Activated CD4-positive, alpha-beta T cell treated with anti-CD3 and anti-CD28 coated beads, Interleukin-2, amount 50 U/mL, for 4 hours (primary cell): ENCODE data around the gene SLC25A10.

Source experiments
- DNase-seq, 2 experiments: peaks; one replicate each; pipeline ENCODE4 v3.0.0-alpha.2; 2020

Gene SLC25A10

DNA sequence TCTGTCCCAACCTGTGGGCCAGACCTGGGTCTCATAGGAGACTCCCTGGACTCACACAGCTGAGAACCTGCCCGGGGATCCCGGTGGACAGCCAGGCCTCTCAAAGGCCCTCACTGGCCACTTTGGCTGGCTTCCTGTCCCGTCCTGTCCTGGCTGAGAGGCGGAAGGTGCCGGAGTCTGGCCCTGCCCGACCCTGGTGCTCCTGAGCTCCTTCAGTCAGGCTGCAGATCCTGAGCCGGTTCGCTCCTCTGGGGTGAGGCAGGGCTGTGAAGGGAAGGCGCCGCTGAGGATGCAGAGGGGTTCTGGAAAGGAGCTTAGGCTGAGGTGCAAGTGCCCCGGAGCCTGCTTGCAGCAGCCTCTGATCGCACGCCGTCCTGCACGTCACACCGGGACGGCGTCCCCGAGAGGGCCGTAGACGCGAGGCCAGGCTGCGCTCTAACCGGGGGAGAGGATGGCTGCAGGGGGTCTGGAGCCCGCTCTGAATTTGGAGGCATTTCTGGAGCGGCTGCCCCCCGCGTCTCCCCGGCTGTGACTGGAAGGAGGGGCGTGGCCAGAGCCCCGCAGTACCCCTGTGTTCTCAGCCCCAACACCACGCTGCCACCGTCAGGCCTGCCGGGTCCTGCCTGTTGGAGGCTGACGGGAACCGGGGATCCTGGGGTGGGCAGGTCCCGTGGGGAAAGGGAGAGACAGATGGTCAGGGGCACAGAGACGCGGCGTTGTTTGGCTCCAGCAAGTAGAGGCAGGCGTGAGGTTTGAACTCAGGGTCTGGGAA, 24.1 kb upstream of the SLC25A10 start:
- no peak for DNase-seq

DNA sequence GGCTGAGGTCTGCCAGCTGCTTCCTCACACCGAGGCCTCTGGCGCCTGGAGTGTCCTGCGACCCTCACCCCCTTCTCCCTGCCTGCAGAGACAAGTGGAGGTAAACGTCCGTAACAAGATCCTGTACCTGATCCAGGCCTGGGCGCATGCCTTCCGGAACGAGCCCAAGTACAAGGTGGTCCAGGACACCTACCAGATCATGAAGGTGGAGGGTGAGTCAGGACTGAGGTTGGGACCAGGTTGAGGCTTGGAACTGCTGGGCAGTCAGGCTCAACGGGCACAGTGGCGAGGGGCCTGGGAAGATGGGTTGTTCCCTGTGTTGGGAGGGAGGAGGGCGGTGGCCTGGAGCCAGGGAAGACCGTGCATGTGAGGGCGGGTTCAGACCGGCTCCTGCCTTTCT, 23.5 kb upstream of the SLC25A10 start:
- no peak for DNase-seq

DNA sequence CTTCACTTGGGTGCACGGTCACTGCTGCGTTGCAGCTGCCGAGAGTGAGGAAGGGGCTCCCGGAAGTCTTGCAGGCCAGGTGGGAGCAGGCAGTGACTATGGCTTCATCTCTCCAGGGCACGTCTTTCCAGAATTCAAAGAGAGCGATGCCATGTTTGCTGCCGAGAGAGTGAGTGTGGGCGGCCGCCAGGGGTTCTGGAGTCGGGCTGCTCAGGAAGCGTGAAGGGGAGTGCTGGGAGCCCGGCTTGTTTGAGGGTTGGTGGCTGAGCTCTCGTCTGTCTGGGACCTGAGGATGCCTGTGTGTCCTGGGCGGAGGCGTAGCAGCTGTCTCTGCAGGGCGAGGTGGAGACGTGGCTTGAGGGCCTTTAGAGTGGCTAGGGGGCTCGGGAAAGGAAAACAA, 22.0 kb upstream of the SLC25A10 start:
- DNase-seq, result no peak

DNA sequence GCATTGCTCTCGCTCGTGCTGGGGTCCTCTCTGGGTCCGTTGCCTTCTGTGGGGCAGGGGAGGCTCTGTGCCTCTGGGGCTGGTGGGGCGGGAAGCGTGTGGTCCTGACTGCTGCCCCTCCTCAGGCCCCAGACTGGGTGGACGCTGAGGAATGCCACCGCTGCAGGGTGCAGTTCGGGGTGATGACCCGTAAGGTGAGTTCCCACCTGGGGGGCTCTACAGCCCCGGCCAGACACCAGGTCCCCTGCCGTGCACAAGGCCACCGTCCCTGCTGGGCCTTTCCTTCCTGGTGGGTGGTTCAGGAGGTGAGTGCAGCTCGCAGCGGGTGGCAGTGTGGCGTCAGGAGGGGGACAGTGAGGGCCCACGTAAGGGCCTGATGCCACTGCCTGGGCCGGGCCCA, 21.5 kb upstream of the SLC25A10 start:
- DNase-seq, result no peak

DNA sequence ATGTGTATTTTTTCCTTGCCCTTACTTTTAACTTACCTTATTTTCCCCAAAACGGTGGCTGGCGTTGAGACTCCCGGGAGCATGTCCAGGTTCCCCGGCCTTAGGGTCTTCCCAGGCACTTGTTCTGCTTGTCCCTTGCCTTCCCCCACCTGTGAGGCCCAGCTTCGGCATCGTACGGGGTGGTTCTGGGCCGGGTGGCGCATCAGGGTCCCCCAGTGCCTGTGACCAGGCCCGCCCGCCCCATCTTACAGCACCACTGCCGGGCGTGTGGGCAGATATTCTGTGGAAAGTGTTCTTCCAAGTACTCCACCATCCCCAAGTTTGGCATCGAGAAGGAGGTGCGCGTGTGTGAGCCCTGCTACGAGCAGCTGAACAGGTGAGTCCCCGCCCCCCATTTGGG, 20.9 kb upstream of the SLC25A10 start:
- no peak for DNase-seq

DNA sequence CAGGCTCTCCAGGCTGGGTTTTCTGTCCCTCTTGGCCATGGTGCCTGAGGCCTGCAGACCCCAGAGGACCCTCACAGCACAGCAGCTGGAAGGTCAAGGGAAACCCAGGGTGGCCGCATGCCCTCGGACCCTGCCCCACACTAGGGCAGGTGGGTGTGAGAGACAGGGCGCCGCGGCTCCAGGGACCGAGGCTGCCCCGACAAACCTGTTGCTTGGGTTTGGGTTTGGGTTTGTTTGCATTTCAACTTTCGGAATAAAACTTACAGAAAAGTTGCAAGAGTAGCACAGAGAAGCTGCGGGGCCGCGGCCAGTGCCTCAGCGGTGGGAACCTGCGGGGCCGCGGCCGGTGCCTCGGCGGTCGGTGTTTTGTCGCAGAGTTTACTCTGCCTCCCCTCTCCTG, 20.5 kb upstream of the SLC25A10 start:
- no peak for DNase-seq

DNA sequence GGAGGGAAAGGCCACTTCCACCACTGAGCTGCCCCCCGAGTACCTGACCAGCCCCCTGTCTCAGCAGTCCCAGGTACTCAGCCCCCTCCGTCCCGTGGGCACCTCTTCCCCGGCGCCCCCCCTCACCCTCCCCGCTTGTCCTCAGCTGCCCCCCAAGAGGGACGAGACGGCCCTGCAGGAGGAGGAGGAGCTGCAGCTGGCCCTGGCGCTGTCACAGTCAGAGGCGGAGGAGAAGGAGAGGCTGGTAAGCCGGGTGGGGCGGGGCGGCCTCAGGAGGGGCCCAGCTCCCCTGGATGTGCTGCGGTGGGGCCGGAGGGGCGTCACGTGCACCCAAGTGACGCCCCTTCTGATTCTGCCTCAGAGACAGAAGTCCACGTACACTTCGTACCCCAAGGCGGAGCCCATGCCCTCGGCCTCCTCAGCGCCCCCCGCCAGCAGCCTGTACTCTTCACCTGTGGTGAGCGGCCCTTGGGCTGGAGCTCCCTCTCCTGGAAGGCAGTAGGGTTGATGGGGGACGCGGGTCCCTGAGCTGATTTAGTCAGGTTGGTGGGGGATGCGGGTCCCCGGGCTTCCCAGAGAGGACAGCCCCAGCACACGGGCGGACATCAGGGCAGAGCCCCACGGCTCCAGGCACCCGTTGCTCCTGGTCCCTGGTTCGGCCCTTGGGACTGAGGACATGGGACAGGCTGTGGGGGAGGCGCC, 18.4 kb upstream of the SLC25A10 start:
- no peak for DNase-seq

DNA sequence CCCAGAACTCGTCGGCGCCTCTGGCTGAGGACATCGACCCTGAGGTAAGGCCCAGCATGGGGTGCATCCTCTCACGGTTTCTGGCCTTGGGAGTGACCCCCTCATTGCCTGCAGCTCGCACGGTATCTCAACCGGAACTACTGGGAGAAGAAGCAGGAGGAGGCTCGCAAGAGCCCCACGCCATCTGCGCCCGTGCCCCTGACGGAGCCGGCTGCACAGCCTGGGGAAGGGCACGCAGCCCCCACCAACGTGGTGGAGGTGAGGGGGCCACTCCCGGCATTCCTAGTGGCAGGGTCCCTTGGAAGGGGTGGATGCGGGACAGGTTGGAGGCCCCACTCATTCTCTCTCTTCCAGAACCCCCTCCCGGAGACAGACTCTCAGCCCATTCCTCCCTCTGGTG, 17.3 kb upstream of the SLC25A10 start:
- no peak for DNase-seq

DNA sequence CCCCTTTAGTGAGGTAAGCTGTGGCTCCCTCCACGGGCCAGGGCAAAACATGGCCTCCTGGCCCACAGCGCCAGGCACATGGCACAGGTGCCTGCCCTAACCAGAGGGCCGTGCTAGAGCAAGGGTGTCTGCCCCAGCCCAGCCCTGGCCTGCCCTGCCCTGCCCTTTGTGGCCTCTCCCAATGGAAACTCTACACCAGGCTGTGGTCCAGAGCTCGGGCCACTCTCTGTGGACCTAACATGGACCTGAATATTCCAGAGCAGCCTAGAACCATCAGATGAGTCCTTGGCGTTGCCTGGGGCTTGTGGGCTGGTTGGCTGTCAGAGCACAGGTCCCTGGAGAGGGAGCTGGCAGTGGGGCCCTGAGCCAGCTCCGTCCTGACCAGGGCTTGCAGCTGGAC, 16.9 kb upstream of the SLC25A10 start:
- no peak for DNase-seq

DNA sequence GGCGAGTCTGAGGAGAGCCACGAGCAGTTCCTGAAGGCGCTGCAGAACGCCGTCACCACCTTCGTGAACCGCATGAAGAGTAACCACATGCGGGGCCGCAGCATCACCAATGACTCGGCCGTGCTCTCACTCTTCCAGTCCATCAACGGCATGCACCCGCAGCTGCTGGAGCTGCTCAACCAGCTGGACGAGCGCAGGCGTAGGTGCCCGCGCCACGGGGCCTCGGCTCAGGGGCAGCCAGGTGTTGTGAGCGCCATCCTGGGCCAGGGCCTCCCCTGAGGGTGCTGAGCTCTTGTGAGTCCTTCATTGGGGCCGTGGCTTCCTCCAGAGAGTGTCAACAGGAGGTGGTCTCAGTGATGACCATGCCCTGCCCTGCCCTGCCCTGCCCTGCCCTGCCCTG, 16.3 kb upstream of the SLC25A10 start:
- DNase-seq, result no peak

DNA sequence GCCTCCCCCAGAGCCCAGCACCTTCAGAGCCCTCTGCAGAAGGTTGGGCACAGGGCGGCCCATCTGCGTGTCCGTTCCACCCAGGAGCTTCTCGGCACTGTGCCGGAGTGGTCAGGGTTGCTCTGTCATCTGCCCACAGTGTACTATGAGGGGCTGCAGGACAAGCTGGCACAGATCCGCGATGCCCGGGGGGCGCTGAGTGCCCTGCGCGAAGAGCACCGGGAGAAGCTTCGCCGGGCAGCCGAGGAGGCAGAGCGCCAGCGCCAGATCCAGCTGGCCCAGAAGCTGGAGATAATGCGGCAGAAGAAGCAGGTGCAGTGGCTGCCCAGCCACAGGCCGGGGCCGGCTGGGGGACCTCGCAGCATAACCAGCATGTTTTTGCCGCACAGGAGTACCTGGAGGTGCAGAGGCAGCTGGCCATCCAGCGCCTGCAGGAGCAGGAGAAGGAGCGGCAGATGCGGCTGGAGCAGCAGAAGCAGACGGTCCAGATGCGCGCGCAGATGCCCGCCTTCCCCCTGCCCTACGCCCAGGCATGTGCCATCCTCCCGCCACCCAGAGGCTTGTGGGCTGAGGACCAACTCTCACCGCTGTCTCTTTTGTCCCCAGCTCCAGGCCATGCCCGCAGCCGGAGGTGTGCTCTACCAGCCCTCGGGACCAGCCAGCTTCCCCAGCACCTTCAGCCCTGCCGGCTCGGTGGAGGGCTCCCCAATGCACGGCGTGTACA, 15.7 kb upstream of the SLC25A10 start:
- DNase-seq, result no peak

DNA sequence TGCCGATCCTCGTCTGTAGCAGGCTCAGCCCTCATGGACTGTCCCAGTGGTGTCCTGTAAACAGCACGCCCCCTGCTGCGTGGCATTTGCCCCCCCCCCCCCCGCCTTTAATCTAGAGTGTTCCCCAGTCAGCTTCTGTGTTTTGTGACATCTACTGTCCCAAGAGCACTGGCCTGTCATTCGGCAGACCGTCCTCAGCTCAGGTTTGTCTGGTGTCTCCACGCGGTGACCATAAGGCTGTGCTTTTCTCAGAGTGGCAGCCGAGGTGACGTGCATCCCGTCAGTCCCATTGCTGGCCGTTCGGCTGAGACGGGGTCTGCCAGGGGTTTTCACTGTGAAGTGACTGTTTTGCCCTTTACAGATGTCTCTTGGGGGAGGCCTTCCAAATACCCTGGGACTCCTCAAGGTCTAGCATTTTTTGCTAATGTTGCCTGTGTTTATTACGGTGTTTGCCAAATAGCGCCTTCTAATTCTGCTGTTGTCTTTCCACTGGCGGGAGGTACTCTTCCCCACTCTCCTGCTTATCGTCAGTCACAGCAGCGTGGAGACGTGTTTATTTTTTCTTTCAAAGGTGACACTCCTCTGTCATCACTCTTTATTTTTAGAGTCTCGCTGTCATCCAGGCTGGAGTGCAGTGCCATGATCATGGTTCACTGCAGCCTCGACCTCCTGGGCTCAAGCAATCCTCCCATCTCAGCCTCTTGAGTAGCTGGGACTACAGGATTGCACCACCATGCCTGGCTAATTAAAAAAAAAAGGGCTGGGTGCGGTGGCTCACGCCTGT, 14.6 kb upstream of the SLC25A10 start:
- DNase-seq, result no peak

DNA sequence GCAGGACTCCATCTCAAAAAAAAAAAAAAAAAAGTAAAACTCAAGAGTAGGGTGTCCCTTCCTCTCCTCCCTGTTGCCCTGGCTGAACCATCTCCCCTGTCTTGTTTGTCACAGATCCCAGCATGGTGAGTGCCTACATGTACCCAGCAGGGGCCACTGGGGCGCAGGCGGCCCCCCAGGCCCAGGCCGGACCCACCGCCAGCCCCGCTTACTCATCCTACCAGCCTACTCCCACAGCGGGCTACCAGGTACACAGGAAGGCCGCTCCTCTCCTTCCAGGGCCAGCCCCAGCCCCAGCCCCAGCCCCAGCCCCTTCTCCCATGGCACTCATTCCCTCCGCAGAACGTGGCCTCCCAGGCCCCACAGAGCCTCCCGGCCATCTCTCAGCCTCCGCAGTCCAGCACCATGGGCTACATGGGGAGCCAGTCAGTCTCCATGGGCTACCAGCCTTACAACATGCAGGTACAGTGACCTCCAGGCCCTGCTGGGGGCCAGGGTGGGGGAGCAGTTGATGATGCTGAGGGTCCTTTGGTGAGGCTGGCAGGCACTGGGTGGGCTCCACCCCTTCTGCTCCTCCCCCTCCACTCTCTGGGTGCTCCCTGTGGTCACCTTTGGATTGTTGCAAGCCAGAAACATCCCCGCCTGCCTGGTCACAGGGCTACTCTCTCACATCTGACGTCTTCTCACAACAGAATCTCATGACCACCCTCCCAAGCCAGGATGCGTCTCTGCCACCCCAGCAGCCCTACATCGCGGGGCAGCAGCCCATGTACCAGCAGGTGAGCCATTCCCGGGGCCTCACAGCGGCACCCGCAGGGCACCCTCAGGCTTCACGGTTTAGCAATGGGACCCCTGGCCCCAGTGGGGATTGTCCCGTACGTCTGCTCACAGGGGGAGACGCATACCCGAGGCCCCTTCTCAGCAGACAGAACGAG, 11.5 kb upstream of the SLC25A10 start:
- no peak for DNase-seq

DNA sequence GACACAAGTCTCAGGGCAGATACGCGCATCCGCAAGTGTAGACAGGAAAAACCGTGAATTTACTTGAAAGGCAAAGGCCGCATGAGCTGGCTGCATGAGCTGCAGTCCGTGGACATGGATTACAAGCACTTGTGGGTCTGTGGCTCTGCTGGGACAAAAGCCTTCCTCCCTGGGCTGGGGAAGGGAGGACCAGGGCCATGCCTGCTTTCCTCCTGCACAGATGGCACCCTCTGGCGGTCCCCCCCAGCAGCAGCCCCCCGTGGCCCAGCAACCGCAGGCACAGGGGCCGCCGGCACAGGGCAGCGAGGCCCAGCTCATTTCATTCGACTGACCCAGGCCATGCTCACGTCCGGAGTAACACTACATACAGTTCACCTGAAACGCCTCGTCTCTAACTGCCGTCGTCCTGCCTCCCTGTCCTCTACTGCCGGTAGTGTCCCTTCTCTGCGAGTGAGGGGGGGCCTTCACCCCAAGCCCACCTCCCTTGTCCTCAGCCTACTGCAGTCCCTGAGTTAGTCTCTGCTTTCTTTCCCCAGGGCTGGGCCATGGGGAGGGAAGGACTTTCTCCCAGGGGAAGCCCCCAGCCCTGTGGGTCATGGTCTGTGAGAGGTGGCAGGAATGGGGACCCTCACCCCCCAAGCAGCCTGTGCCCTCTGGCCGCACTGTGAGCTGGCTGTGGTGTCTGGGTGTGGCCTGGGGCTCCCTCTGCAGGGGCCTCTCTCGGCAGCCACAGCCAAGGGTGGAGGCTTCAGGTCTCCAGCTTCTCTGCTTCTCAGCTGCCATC, 10.6 kb upstream of the SLC25A10 start:
- no peak for DNase-seq

DNA sequence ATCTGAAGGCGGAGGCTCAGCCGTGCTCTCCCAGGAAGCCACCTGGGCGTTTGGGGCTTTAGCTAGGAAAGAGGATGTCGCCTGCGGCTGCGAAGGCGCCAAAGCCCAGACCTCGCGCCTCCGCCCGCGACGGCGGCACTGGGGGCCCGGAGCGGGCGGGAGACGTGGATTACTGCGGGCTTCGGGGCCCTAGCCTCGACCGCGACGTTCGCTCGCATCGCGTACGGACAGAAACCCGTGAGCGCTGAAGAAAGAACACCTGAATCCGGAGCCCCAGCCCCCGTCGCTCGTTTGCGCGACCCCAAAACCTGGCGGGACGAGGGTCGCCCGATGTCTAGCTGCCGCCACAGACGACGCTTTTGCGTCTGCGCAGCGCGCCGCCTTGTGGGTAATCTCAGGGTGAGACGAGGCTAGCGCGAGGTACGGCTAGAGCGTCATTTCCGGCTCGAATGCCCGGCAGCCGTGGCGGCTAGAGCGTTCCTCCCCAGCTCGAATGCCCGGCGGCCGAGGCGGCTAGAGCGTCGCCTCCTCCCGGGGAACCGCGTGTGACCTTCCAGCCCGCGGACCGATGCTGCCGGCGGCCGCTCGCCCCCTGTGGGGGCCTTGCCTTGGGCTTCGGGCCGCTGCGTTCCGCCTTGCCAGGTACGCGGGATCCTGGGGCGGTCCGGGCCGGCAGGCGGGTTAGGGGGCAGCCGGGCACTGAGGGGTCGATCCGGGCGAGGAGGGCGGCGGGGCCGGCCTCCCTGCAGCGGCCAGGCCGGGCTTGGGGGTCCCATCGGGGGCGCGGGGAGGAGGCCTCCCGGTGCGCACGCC, 8.9 kb upstream of the SLC25A10 start, which contains the start of gene MRPL12:
Gene MRPL12 (plus strand): TSS at position 434 of the 813 bp plus-strand sequence. CDS start 135 bp downstream, at position 569.
- peak; percentile 78 to 81 for DNase-seq

DNA sequence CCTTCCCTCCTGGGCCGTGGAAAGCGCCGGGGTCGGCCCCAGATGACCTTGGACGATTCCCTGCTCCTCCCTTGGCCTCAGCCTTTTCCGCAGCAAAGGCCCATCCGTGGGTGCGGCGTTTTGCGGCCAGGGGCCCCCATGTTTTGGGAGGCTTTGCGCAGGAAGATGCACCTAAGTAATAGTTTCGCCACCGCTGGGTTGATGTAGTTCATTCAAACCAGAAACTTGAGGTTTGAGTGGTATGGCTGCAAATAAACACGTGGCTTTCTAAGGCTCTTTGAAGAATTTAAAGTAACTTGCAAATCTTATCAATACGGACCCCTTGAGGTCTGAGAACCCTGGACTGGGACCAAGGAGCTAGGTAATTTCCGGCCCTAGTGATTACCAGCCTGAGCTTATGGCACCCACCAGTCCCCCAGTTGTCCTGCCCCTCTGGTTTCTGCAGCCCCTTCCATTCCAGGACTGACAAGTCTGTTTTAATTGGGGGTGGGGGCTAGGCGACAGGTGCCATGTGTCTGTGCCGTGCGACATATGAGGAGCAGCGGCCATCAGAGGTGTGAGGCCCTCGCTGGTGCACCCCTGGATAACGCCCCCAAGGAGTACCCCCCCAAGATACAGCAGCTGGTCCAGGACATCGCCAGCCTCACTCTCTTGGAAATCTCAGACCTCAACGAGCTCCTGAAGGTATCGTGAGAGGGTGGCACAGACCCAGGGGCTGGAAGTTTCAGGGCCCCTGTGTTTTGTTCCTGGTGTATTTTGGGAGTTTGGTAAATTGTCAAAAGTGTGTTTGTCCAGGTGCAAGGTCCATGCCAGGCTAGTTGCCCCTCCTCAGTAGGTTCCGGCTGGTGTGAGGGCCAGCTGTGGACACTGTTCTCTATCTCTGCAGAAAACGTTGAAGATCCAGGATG, 8.1 kb upstream of the SLC25A10 start:
- no peak for DNase-seq

DNA sequence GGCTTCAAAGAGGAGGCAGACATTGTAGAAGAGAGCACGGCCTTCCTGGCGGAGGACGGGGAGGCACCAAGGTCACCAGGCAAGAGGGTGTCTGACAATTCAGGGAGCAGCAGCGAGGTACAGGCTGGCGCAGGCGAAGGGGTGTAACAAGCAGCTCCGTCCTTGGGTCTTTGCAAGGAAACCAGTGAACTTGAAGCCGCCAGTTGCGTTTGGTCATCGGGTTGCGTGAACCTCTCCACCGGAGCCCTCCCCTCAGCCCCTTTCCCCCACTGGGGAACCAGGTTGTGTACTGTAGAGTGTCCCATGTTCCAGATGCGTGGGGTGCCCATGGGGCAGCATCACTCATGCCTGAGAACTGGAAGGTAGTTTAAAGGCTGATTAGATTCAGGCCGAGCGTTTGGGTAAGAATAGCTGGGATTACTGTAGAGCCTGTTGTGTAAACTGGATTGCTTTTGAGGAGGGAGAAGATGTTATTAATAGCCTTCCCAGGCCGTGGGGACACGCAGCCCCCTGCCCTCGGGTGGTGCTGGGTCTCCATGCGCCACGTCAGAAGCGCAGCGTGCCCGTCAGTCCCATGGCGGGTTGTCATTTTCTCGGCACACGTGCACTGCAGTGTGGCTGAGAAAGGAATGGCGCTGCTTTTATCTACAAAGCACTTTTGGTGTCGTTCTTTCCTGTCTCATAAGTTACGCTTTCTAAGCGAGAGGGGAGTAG, 6.4 kb upstream of the SLC25A10 start:
- DNase-seq, result no peak

DNA sequence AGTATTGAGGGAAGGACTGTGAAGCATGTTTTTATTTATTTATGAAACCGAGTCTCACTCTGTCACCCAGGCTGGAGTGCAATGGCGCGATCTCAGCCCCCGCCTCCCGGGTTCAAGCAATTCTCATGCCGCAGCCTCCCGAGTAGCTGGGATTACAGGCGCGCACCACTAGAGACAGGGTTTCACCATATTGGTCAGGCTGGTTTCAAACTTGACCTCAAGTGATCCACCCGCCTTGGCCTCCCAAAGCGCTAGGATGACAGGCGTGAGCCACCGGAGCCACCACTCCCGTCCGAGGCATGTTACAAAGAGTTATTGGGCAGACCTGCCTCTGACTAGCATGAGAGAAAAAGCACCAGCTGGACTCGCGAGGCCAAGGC, 5.9 kb upstream of the SLC25A10 start:
- DNase-seq, result no peak
